ENCODE measurements around the gene GARNL3.

Gene GARNL3

GRCh38 chr9:127279717-127280285 is 15.2 kb downstream of the GARNL3 start:
- DNase-seq (ENCODE audit: low spot score) = no peak

DNA sequence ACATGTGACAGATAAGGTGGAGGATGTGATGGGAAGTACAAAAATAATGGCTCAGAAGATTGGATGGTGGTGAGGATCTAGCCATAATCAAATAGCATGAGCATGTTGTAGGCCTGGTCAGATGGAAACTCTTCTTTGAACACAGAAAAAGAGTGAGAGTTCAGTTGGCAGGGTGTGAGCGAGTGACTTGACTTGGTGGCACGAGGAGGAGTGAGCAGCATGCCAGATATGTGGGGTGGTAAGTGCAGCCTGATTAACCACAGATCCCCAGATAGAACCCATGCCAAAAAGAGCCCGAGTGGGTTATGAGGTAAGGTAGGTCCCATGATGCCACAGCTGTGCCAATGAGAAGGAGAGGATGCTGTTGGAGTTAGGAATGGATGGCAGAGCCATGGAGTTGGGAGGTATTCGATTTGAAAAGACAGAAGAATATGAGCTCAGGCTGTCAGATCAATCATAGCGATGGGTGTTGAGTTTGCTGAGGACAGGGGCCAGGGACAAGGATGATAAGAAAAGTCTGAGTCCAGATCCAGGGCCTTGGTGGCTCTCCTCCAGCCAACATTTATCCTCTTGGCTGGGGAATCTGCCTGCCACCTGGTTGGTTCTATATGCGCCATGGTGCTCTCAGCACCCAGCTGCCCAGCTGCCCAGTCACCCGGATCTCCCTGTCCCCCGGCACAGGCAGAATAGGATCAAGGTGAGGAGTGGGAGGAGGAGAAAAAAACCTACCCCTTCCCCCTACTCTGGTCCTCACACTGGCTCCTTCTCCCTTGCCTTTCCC is 16.5 kb downstream of the GARNL3 start:
- DNase-seq (ENCODE audit: low spot score) = no peak

GRCh38 chr9:127281891-127282290 is 17.3 kb downstream of the GARNL3 start:
- DNase-seq (ENCODE audit: low spot score) = no peak

DNA sequence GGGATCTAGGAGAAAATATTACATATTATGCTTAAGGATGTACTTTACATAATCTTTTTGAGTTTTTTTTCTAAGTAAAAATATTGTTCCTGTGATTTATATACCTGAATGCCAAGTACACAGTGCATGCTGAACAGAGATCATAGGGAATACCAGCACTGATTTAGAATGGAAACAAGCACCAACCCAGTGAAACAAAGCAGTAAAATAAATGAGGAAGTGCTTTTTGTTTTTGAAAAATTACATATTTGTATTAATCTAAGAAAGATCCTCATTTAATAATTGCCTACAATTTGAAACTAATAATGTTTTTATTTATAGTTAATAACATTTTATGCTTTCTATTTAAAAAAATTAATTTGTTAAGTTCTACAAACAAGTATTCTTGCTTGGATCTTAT is 18.0 kb downstream of the GARNL3 start:
- DNase-seq (ENCODE audit: low spot score) = no peak

DNA sequence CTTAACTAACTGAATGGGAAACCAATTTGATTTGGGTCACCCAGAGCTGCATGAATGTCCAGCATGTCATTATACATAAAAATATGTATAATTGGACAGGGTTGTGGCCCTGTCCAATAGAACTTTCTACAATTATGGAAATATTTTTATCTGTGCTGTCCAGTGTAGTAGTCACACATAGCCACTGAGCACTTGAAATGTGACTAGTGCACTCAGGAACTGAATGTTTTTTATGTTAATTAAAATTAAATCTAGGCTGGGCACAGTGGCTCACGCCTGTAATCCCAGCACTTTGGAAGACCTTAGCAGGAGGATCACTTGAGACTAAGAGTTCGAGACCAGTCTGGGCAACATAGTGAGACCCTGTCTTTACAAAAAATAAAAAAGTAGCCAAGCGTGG is 18.6 kb downstream of the GARNL3 start:
- no peak for DNase-seq (ENCODE audit: low spot score)

- peak; percentile 64 for DNase-seq (ENCODE audit: low spot score)
Measured at GRCh38 chr9:127283917-127284497, 19.4 kb downstream of the GARNL3 start.

GRCh38 chr9:127285965-127286364 is 21.4 kb downstream of the GARNL3 start:
- no peak for DNase-seq (ENCODE audit: low spot score)

- DNase-seq (ENCODE audit: low spot score) = no peak
Measured at GRCh38 chr9:127290561-127291065, 26.0 kb downstream of the GARNL3 start.

- DNase-seq (ENCODE audit: low spot score) = no peak
Measured at GRCh38 chr9:127291246-127291778, 26.7 kb downstream of the GARNL3 start.

DNA sequence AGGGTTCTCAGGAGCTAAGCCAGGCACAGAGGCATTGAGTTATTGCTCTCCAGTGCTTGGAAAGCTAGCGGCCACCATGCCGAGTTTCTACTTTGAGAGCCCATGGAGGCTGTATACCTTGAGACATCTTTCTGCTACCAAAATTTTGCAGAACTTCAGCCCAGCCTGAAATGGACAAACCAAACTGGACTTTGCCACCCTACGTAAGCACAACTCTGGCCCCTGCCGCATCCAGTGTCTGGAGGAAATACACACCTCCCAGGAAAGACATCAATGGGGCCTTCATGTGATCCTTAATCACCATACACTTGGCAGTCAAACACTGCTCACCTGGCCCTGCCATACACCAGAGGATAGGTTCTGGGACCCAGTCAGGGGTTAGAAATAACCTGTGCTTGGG is 27.8 kb downstream of the GARNL3 start:
- DNase-seq (ENCODE audit: low spot score) = no peak

- DNase-seq (ENCODE audit: low spot score) = no peak
Measured at GRCh38 chr9:127293328-127293727, 28.8 kb downstream of the GARNL3 start.

- DNase-seq (ENCODE audit: low spot score) = no peak
Measured at GRCh38 chr9:127293767-127294166, 29.2 kb downstream of the GARNL3 start.

DNA sequence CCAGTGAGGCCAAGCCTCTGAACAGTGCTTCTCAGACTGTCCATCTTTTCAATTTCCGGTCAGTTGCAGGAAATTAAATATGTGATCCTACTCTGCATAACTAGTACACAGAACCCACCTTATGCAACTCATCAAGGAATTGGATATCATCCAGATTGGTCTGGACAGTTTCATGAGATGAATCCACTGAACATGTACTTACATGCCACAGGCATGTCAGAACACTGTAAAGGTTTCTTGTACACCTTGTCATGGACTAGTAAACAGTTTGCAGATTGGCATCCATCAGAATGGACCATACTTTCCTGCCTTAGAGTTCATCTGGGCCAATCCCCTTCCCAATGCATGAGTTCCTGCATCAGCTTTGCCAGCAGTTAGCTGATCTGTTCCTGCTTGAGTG is 30.4 kb downstream of the GARNL3 start:
- no peak for DNase-seq (ENCODE audit: low spot score)

- DNase-seq (ENCODE audit: low spot score) = no peak
Measured at GRCh38 chr9:127300886-127301447, 36.4 kb downstream of the GARNL3 start.

DNA sequence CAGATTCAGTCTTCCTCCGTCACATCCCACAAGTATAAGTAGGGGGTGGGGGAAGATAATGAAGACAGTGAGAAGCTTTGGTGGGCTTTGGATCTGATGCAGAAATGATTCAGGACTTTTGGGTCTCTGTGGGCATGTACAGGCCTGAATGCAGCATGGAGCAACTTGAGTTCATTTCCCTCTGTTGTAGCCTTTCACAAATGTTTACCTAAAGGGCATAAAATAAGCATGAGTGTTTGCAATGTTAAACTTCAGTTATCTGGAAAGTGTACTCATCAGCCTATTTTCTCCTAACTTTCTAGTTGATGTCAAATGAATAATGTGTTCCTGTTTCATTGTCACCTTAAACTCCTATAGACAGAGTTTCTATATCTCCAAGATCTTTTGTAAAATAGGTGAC is 39.3 kb downstream of the GARNL3 start:
- no peak for DNase-seq (ENCODE audit: low spot score)

GRCh38 chr9:127305206-127305837 is 40.7 kb downstream of the GARNL3 start:
- DNase-seq (ENCODE audit: low spot score) = no peak

GRCh38 chr9:127305838-127306226 is 41.3 kb downstream of the GARNL3 start:
- no peak for DNase-seq (ENCODE audit: low spot score)

DNA sequence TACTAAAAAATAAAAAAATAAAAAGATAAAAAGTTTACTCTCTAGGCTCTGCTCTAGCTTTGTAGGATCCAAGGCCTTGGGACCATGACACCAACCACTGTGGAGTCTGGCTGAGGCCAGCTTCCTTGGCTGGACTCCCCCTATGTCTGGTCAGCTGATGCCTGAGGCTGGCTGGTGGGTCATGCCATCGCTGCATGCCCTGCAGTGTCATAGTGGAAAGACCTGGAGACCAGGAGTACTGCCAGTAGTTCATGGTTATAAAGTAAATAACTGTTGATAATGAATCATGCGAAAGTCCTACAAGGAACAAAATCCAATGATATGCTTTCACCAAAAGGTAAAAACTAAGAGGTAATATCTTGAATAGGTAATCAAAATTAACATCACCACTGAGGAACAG is 43.2 kb downstream of the GARNL3 start:
- no peak for DNase-seq (ENCODE audit: low spot score)

GRCh38 chr9:127308652-127309434 is 44.3 kb downstream of the GARNL3 start:
- no peak for DNase-seq (ENCODE audit: low spot score)

GRCh38 chr9:127309715-127310114 is 45.1 kb downstream of the GARNL3 start:
- no peak for DNase-seq (ENCODE audit: low spot score)

GRCh38 chr9:127311239-127311741 is 46.7 kb downstream of the GARNL3 start:
- DNase-seq (ENCODE audit: low spot score) = no peak

All from RKO (cell line).